Measurements from ENCODE around the gene FETUB.
"Not testable (repeated sequence)": the region's sequence is repeated elsewhere in the genome, so short reads cannot be mapped to it uniquely, and the experiment has no call there.

FETUB gene

GRCh38 chr3:186620213-186621092 lies 19.7 kb upstream of the FETUB start:
- no peak overlapping the region for H3K27ac Mint-ChIP-seq
- no peak for DNase-seq
- no peaks in the 10 kb centered on the region for H3K36me3 Mint-ChIP-seq (ENCODE audit: low read depth)
- H3K9me3 Mint-ChIP-seq, result no peaks in the 10 kb centered on the region
- H3K4me3 Mint-ChIP-seq, result no peak overlapping the region
- peaks cover 35% of the 10 kb centered on the region for H3K27me3 Mint-ChIP-seq
- peaks cover 16% of the 10 kb centered on the region for H3K4me1 Mint-ChIP-seq (ENCODE audit: low read depth)

GRCh38 chr3:186621894-186622650 lies 18.1 kb upstream of the FETUB start:
- Mint-ChIP-seq H3K27me3 (peaks cover 34% of the 10 kb centered on the region), H3K27ac (no peak overlapping the region), H3K4me1 (ENCODE audit: low read depth) (peaks cover 6% of the 10 kb centered on the region), H3K9me3 (no peaks in the 10 kb centered on the region), H3K36me3 (ENCODE audit: low read depth) (no peaks in the 10 kb centered on the region), H3K4me3 (no peak overlapping the region)
- DNase-seq, result no peak

- Mint-ChIP-seq H3K36me3 (ENCODE audit: low read depth) (no peaks in the 10 kb centered on the region), H3K4me1 (ENCODE audit: low read depth) (no peaks in the 10 kb centered on the region), H3K9me3 (no peaks in the 10 kb centered on the region), H3K27ac (no peak overlapping the region), H3K4me3 (no peak overlapping the region), H3K27me3 (peaks cover 28% of the 10 kb centered on the region)
- no peak for DNase-seq
Measured at GRCh38 chr3:186622651-186623310, 17.4 kb upstream of the FETUB start.

- DNase-seq, result no peak
- no peaks in the 10 kb centered on the region for H3K4me1 Mint-ChIP-seq (ENCODE audit: low read depth)
- peaks cover 19% of the 10 kb centered on the region for H3K27me3 Mint-ChIP-seq
- no peak overlapping the region for H3K27ac Mint-ChIP-seq
- H3K36me3 Mint-ChIP-seq (ENCODE audit: low read depth), result no peaks in the 10 kb centered on the region
- H3K9me3 Mint-ChIP-seq, result no peaks in the 10 kb centered on the region
- H3K4me3 Mint-ChIP-seq, result no peak overlapping the region
Measured at GRCh38 chr3:186624598-186624997, 15.6 kb upstream of the FETUB start.

GRCh38 chr3:186625600-186626042 lies 14.6 kb upstream of the FETUB start:
- H3K4me3 Mint-ChIP-seq, result no peak overlapping the region
- no peaks in the 10 kb centered on the region for H3K4me1 Mint-ChIP-seq (ENCODE audit: low read depth)
- no peaks in the 10 kb centered on the region for H3K9me3 Mint-ChIP-seq
- DNase-seq, result no peak
- no peak overlapping the region for H3K27ac Mint-ChIP-seq
- H3K27me3 Mint-ChIP-seq, result peaks cover 22% of the 10 kb centered on the region
- no peaks in the 10 kb centered on the region for H3K36me3 Mint-ChIP-seq (ENCODE audit: low read depth)

GRCh38 chr3:186626254-186626847 lies 13.8 kb upstream of the FETUB start:
- Mint-ChIP-seq H3K27ac (no peak overlapping the region), H3K36me3 (ENCODE audit: low read depth) (no peaks in the 10 kb centered on the region), H3K27me3 (peaks cover 22% of the 10 kb centered on the region), H3K9me3 (no peaks in the 10 kb centered on the region), H3K4me3 (no peak overlapping the region), H3K4me1 (ENCODE audit: low read depth) (no peaks in the 10 kb centered on the region)
- DNase-seq, result no peak

GRCh38 chr3:186627852-186628414 lies 12.3 kb upstream of the FETUB start:
- no peaks in the 10 kb centered on the region for H3K36me3 Mint-ChIP-seq (ENCODE audit: low read depth)
- H3K27ac Mint-ChIP-seq, result no peak overlapping the region
- H3K4me1 Mint-ChIP-seq (ENCODE audit: low read depth), result no peaks in the 10 kb centered on the region
- no peak for DNase-seq
- no peaks in the 10 kb centered on the region for H3K9me3 Mint-ChIP-seq
- H3K27me3 Mint-ChIP-seq, result peaks cover 15% of the 10 kb centered on the region
- no peak overlapping the region for H3K4me3 Mint-ChIP-seq

- DNase-seq, result no peak
- H3K4me1 Mint-ChIP-seq (ENCODE audit: low read depth), result no peaks in the 10 kb centered on the region
- peaks cover 12% of the 10 kb centered on the region for H3K27me3 Mint-ChIP-seq
- H3K27ac Mint-ChIP-seq, result no peak overlapping the region
- H3K36me3 Mint-ChIP-seq (ENCODE audit: low read depth), result no peaks in the 10 kb centered on the region
- no peak overlapping the region for H3K4me3 Mint-ChIP-seq
- H3K9me3 Mint-ChIP-seq, result no peaks in the 10 kb centered on the region
Measured at GRCh38 chr3:186628756-186629155, 11.4 kb upstream of the FETUB start.

GRCh38 chr3:186630950-186631641 lies 9.1 kb upstream of the FETUB start:
- Mint-ChIP-seq H3K4me3 (no peak overlapping the region), H3K36me3 (ENCODE audit: low read depth) (no peaks in the 10 kb centered on the region), H3K27ac (no peak overlapping the region), H3K27me3 (peaks cover 12% of the 10 kb centered on the region), H3K9me3 (no peaks in the 10 kb centered on the region), H3K4me1 (ENCODE audit: low read depth) (no peaks in the 10 kb centered on the region)
- DNase-seq, result no peak

- H3K27me3 Mint-ChIP-seq, result peaks cover 9% of the 10 kb centered on the region
- no peaks in the 10 kb centered on the region for H3K9me3 Mint-ChIP-seq
- no peak for DNase-seq
- H3K27ac Mint-ChIP-seq, result no peak overlapping the region
- H3K4me1 Mint-ChIP-seq (ENCODE audit: low read depth), result no peaks in the 10 kb centered on the region
- no peak overlapping the region for H3K4me3 Mint-ChIP-seq
- no peaks in the 10 kb centered on the region for H3K36me3 Mint-ChIP-seq (ENCODE audit: low read depth)
Measured at GRCh38 chr3:186633481-186633880, 6.7 kb upstream of the FETUB start.

- not testable (repeated sequence) for H3K36me3 Mint-ChIP-seq (ENCODE audit: low read depth); H3K4me1 Mint-ChIP-seq (ENCODE audit: low read depth); DNase-seq; H3K9me3 Mint-ChIP-seq; H3K4me3 Mint-ChIP-seq; H3K27ac Mint-ChIP-seq
- peaks cover 13% of the 10 kb centered on the region for H3K27me3 Mint-ChIP-seq
Measured at GRCh38 chr3:186634207-186634606, 6.0 kb upstream of the FETUB start.

GRCh38 chr3:186635532-186635931 lies 4.7 kb upstream of the FETUB start:
- Mint-ChIP-seq H3K27me3 (peaks cover 13% of the 10 kb centered on the region), H3K4me3 (no peak overlapping the region), H3K27ac (no peak overlapping the region), H3K4me1 (ENCODE audit: low read depth) (no peaks in the 10 kb centered on the region), H3K36me3 (ENCODE audit: low read depth) (no peaks in the 10 kb centered on the region), H3K9me3 (no peaks in the 10 kb centered on the region)
- no peak for DNase-seq

GRCh38 chr3:186636536-186636935 lies 3.7 kb upstream of the FETUB start:
- Mint-ChIP-seq H3K36me3 (ENCODE audit: low read depth) (no peaks in the 10 kb centered on the region), H3K9me3 (no peaks in the 10 kb centered on the region), H3K27me3 (peaks cover 11% of the 10 kb centered on the region), H3K27ac (no peak overlapping the region), H3K4me1 (ENCODE audit: low read depth) (peaks cover 8% of the 10 kb centered on the region), H3K4me3 (no peak overlapping the region)
- DNase-seq, result no peak

- Mint-ChIP-seq H3K36me3 (ENCODE audit: low read depth) (no peaks in the 10 kb centered on the region), H3K9me3 (no peaks in the 10 kb centered on the region), H3K4me3 (no peak overlapping the region), H3K27ac (no peak overlapping the region), H3K4me1 (ENCODE audit: low read depth) (peaks cover 19% of the 10 kb centered on the region), H3K27me3 (peaks cover 11% of the 10 kb centered on the region)
- no peak for DNase-seq
Measured at GRCh38 chr3:186637686-186638085, 2.5 kb upstream of the FETUB start.

Data from activated T-cell treated with anti-CD3 and anti-CD28 coated beads, Interleukin-2, amount 50 U/mL, for 24 hours (primary cell).